HEK293T (cell line): Measurements from ENCODE around the gene AGAP3.
"Not testable (repeated sequence)": the region's sequence is repeated elsewhere in the genome, so short reads cannot be mapped to it uniquely, and the experiment has no call there.

Experiments
- CTCF ChIA-PET: fragments of 350-600 bp; formaldehyde crosslinking; extraction: SDS; loops from one replicate; lab custom pipeline; 2021; ENCODE audit warnings: antibody characterized with exemption, inconsistent platforms; lab: Yijun Ruan, JAX
- POLR2A ChIA-PET: fragments of 350-600 bp; formaldehyde crosslinking; extraction: SDS; loops from one replicate; lab custom pipeline; 2020; ENCODE audit warnings: antibody characterized with exemption, inconsistent platforms; lab: Yijun Ruan, JAX
- DNase-seq: peaks from one replicate; pipeline ENCODE4 v3.0.0; 2012; ENCODE audit warnings: mixed read lengths; ENCODE audit errors: extremely low spot score
- ARNT ChIP-seq: fragments of 450-650 bp; IDR thresholded peaks from 2 replicates; pipeline ENCODE4 v1.6.1; 2017; ENCODE audit warnings: mild to moderate bottlenecking
- BHLHE40 ChIP-seq: fragments of 450-650 bp; IDR thresholded peaks from 2 replicates; pipeline ENCODE4 v1.6.1; 2016; ENCODE audit warnings: mild to moderate bottlenecking, moderate library complexity, borderline replicate concordance
- CTBP1 ChIP-seq: fragments of 450-650 bp; IDR thresholded peaks from 2 replicates; pipeline ENCODE4 v1.6.1; 2016; ENCODE audit warnings: borderline replicate concordance
- ELF4 ChIP-seq: fragments of 450-650 bp; IDR thresholded peaks from 2 replicates; pipeline ENCODE4 v1.6.1; 2017; ENCODE audit warnings: antibody characterized with exemption
- FOXA1 ChIP-seq: fragments of 450-650 bp; IDR thresholded peaks from 2 replicates; pipeline ENCODE4 v1.6.1; 2016; ENCODE audit warnings: mild to moderate bottlenecking
- FOXK2 ChIP-seq: fragments of 450-650 bp; IDR thresholded peaks from 2 replicates; pipeline ENCODE4 v1.6.1; 2016; ENCODE audit warnings: mild to moderate bottlenecking
- FOXM1 ChIP-seq: fragments of 450-650 bp; IDR thresholded peaks from 2 replicates; pipeline ENCODE4 v1.6.1; 2017; ENCODE audit warnings: mild to moderate bottlenecking, borderline replicate concordance
- HDGF ChIP-seq: fragments of 450-650 bp; IDR thresholded peaks from 2 replicates; pipeline ENCODE4 v1.6.1; 2017; ENCODE audit warnings: antibody characterized with exemption, borderline replicate concordance
- L3MBTL2 ChIP-seq: fragments of 450-650 bp; conservative IDR thresholded peaks from 2 replicates; pipeline ENCODE4 v1.6.1; 2016; ENCODE audit warnings: mild to moderate bottlenecking
- LEF1 ChIP-seq: fragments of 450-650 bp; IDR thresholded peaks from 2 replicates; pipeline ENCODE4 v1.6.1; 2017; ENCODE audit warnings: mild to moderate bottlenecking, borderline replicate concordance
- NFRKB ChIP-seq: fragments of 450-650 bp; IDR thresholded peaks from 2 replicates; pipeline ENCODE4 v1.6.1; 2016; ENCODE audit warnings: mild to moderate bottlenecking, moderate library complexity
- PKNOX1 ChIP-seq: fragments of 450-650 bp; IDR thresholded peaks from 2 replicates; pipeline ENCODE4 v1.6.1; 2016
- SP1 ChIP-seq: fragments of 450-650 bp; IDR thresholded peaks from 2 replicates; pipeline ENCODE4 v1.6.1; 2017
- SUZ12 ChIP-seq: fragments of 450-650 bp; IDR thresholded peaks from 2 replicates; pipeline ENCODE4 v1.6.1; 2016; ENCODE audit warnings: mild to moderate bottlenecking
- TARDBP ChIP-seq: fragments of 450-650 bp; IDR thresholded peaks from 2 replicates; pipeline ENCODE4 v1.6.1; 2016
- ZNF384 ChIP-seq: fragments of 450-650 bp; IDR thresholded peaks from 2 replicates; pipeline ENCODE4 v1.6.1; 2016

AGAP3 gene

GRCh38 chr7:151085691-151086620, at the start of gene AGAP3:
Gene AGAP3, plus strand, starts transcription at chr7:151086475. Its CDS starts 267 bp downstream, at chr7:151086742.
- TF ChIP-seq FOXM1 = peak; percentile 55; the same call in 1 of the 2 replicates
- TF ChIP-seq ELF4 = no peak
- TF ChIP-seq HDGF = peak; percentile 96; the same call in 1 of the 2 replicates
- ChIA-PET CTCF (interaction anchor here (0.7 to 1.6 kb wide), 3 partner anchors 22 to 187 kb away, joined by 3 to 5 read pairs (median 5); no protein-coding TSS in a partner anchor), POLR2A (interaction anchor here (0.6 to 2.8 kb wide), 17 partner anchors 8 to 1939 kb away, joined by 3 to 21 read pairs (median 5); partner anchors contain the start of genes ABCB8, ABCF2, CHPF2 and SLC4A2)
- peak; percentile 94 for DNase-seq

DNA sequence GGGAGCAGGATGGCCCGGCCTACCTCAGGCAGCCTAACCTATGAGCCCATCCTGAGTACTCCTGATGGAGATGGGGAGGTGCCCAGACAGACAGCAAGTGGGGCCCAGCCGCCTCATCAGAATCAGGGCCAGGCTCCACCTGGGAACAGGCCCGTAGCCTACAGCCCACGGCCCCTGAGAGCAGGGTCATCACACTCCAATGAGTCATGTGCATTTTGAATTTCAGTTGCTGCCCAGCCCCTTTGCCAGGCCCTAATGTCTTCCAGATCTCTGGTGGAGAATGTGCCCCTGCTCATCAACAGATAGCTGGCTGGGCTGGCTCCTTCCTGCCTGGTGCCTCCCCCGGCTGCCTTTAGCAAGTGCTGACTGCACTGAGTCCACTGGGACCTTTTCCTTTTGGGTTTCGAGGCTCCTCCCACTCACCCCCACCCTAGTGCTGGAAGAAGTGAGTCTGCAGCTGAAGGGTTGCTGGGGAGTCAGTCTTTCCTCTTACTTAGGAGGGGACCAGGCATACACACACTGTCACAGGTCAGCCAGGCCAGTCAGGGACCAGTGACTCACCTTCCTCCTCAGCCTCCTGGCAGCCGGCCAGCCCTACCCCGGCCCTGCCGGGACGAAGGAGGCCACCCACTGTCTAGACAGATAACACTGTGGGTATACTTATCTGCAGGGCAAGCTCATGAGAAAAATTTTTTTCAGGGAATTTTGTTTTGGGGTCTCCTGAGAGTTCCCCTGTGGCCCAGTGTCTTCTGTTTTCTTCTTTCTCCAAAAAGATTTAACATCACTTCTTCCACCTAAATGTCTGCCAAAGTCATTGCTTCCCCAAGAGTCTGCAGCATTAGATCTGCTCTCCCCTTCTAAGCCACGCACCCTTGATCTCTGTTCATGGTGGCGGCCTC, 47.1 kb upstream of the AGAP3 start:
- ChIA-PET POLR2A (interaction anchor here (0.7 to 3.8 kb wide), 6 partner anchors 11 to 44 kb away, joined by 3 to 23 read pairs (median 4); partner anchors contain the start of genes ABCB8, FASTK, SLC4A2 and TMUB1), CTCF (interaction anchor here (0.6 to 1.0 kb wide), 3 partner anchors 11 to 77 kb away, joined by 3 to 4 read pairs (median 3); partner anchors contain the start of gene ABCB8)
- DNase-seq = peak; percentile 72
- TF ChIP-seq PKNOX1 (no peak), HDGF (no peak), FOXK2 (no peak), NFRKB (no peak), LEF1 (no peak), SP1 (no peak), FOXA1 (no peak), CTBP1 (no peak), SUZ12 (no peak), FOXM1 (no peak)

- no peak for TF ChIP-seq FOXM1
- POLR2A ChIA-PET = interaction anchor here (0.7 to 3.8 kb wide), 4 partner anchors 12 to 43 kb away, joined by 3 to 23 read pairs (median 5); partner anchors contain the start of genes ABCB8, SLC4A2 and TMUB1
- CTCF ChIA-PET = interaction anchor here (1.0 to 1.7 kb wide), 2 partner anchors 12 to 21 kb away, joined by 3 to 6 read pairs; partner anchors contain the start of gene ABCB8
- no peak for DNase-seq
Measured at GRCh38 chr7:151039850-151040548, 46.3 kb upstream of the AGAP3 start.

- ChIA-PET POLR2A (interaction anchor here (1.1 to 1.3 kb wide), 2 partner anchors 13 to 18 kb away, joined by 3 to 6 read pairs; partner anchors contain the start of gene ABCB8), CTCF (interaction anchor here (1.7 kb wide), 1 partner anchor 22 kb away, joined by 6 read pairs; no protein-coding TSS in a partner anchor)
- no peak for DNase-seq
- TF ChIP-seq BHLHE40 = no peak
- no peak for TF ChIP-seq ZNF384
- TF ChIP-seq L3MBTL2 = no peak
- TF ChIP-seq LEF1 = no peak
- no peak for TF ChIP-seq SP1
- no peak for TF ChIP-seq ARNT
- no peak for TF ChIP-seq TARDBP
- no peak for TF ChIP-seq NFRKB
- no peak for TF ChIP-seq SUZ12
- TF ChIP-seq PKNOX1 = no peak
- no peak for TF ChIP-seq ELF4
- no peak for TF ChIP-seq FOXM1
- no peak for TF ChIP-seq FOXK2
- TF ChIP-seq CTBP1 = no peak
- TF ChIP-seq FOXA1 = no peak
- no peak for TF ChIP-seq HDGF
Measured at GRCh38 chr7:151040616-151041375, 45.5 kb upstream of the AGAP3 start.

DNA sequence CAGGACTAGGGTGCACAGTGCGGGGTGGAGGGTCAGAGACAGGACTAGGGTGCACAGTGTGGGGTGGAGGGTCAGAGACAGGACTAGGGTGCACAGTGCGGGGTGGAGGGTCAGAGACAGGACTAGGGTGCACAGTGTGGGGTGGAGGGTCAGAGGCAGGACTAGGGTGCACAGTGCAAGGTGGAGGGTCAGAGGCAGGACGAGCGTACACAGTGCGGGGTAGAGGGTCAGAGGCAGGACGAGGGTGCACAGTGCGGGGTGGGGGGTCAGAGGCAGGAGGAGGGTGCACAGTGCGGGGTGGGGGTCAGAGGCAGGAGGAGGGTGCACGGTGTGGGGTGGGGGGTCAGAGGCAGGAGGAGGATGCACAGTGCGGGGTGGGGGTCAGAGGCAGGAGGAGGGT, 42.8 kb upstream of the AGAP3 start:
- POLR2A ChIA-PET, CTCF ChIA-PET, DNase-seq: not testable (repeated sequence)
